HG03039 (cell line): ENCODE results near the gene CYTH4.

ENCODE experiments used
- ATAC-seq: cut with Tn5 transposase; IDR thresholded peaks from one replicate; pipeline ENCODE4 v1.9.1; 2021; ENCODE audit warnings: mild to moderate bottlenecking, moderate library complexity; ENCODE audit not compliant: unreplicated experiment

CYTH4 gene

DNA sequence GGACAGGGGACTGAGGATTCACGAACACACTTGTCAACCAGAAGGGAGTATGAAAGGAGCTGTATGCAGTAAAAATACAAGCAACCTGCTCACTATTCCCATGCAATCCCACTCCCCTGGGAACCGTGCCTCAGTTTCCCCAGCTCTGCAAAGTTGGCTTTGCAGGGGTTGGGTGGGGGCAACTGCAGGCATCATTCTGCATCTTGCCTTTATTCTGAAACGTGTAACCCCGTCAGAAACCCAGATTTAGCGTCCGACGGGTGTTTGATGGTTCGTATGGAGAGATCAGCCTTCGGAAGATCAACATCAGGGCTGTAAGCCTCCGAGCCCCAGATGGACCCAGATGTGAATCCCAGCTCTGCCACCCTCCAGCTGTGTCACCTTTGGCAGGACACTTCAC lies 3.6 kb downstream of the CYTH4 start:
- ATAC-seq, result no peak

DNA sequence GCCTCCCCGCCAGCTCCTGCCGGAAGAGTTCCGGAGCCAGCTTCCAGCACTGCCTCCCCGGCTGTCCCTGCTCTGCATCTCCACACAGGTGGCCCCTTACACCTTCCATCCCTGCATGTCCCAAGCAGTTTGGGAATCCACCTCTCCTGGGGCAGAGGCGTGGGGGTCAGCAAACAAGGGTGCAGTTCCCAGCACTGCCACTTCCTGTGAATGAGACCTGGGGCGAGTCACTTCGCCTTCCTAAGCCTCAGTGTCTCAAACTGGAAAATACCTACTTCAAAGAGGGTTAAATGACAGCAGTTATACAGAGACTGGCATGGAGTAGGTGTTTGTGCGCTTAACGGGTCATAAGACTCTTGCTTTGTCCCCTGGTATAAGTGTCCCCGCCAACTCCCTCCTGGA lies 5.2 kb downstream of the CYTH4 start:
- ATAC-seq, result no peak

GRCh38 chr22:37288521-37288920 lies 6.2 kb downstream of the CYTH4 start:
- no peak for ATAC-seq

GRCh38 chr22:37289156-37289735 lies 6.9 kb downstream of the CYTH4 start:
- no peak for ATAC-seq

DNA sequence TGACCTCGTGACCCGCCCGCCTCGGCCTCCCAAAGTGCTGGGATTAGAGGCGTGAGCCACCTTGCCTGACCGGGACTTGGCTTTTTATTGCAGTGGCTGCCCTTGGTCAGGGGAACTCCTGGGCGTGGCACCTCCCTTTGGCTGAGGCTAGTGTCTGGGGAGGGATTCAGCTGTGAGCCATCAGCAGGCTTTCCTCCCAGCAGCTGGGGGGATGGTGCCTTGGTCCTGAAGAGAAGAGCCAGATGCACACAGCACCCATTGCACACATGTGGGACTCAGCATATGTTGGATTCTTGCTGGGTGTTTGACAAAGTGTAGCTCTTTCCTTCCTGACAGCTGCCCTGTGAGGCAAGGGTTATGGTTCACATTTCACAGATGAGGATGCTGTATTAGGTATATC lies 8.4 kb downstream of the CYTH4 start:
- ATAC-seq, result no peak

- no peak for ATAC-seq
Measured at GRCh38 chr22:37291559-37292298, 9.4 kb downstream of the CYTH4 start.

- no peak for ATAC-seq
Measured at GRCh38 chr22:37292641-37293040, 10.3 kb downstream of the CYTH4 start.

DNA sequence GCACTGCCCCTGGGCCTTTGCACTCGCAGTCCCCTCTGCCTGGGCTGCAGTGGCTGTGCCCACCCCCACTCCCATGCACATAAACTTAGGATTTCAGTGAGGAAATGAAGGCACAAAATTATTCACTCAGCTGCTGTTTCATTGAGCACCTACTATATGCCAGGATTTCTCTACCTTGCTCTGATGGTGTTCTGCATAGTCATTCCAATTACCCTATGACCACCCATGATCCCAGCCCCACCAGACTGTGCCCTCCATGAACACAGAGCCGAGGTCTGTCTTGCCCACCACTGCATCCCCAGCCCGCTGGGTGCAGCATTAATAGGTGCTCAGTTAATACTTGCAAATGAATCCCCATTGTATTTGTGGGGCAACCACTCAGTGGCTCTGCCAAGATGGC lies 10.9 kb downstream of the CYTH4 start:
- no peak for ATAC-seq

DNA sequence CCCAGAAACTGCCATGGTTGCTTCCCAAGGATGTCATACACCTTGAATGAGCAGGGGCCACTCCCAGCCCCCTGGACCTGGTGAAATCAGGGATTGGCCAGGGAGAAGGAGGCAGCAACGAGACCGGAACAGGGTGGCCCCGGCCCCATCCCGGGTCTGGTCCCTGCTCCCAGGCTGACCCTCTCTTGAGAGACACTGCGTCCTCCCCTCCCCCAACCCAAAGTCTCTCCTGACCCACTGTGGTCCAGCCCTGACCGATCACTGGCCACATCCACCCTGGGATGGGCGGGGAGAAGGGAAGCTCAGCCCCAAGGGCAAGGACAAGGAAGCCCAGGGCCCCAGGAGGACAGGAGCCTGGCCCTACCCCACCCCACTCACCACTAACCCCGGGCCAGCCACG lies 12.4 kb downstream of the CYTH4 start:
- ATAC-seq, result no peak

- ATAC-seq, result no peak
Measured at GRCh38 chr22:37295213-37295886, 13.0 kb downstream of the CYTH4 start.

DNA sequence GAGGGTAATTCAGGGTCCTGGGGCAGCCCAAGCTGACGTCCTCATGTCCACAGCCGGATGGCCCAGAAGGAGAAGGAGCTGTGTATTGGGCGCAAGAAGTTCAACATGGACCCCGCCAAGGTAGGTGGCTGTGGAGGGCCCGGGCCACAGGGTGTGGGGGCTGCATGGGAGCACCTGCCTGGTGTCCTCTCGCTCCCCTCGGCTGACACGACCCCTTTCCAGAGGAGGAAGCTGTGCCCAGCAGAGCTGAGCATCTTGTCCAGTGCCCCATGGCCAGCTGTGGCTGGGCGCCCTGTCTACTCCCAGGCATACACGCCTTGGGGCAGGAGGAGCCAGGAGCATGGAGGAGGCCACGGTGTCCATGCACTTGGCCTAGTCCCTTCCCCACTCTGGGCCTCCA lies 13.6 kb downstream of the CYTH4 start:
- ATAC-seq, result no peak

DNA sequence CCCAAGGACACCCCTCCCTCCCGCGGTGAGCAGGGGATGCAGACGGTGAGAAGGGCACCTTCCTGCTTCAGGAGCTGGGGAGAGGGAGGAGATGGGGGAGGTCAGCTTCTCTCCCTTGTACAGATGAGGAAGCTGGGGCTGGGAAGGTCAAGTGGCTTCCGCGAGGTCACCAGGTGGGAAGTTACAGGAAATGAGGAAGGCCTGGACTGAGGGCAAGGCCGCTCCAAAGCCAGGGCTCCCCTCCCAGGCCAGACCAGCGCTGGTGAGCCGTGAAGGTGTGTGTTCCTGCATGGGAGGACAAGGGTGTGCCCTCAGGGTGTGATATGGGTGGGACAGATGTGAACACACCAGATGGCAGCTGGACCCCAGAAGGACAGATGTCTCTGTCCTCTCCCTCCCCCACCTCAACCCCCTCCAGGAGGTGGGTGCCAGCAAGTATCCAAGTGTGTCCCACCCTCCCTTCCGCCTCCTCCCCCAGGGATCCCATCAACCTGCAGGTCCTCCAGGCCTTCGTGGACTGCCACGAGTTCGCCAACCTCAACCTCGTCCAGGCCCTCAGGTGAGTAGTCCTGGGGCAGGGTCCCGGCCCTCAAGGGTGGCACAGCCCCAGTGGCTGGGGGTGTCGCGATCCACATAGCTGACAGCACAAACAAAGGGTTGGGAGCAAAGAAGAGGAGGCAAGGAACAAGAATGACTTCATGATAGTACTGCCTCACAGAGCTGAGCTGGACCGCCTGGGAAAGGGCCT lies 16.6 kb downstream of the CYTH4 start:
- ATAC-seq, result no peak

DNA sequence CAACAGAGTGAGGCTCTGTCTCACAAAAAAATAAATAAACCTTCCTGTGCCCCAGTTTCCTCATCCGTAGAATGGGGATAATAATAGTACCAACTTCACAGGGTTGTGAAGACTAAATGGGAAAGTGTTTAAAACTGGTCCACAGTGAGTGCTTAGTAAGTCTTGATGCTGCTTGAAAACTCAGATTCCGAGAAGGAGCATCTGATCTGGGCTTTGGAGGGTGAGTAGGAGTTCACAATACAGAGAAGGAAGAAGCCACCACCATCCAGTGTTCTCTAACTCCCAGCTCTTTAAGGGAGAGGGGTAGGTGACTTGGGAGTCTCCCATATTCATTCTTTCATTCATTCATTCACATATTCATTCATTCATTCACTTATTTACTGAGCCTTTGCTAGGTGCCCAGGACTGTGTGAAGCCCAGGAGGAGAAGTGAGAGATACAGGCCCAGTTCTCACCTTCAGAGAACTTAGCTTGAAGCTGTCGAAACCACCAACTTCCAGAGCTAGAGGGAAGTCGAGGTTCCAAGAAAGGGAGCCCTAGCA lies 17.7 kb downstream of the CYTH4 start:
- no peak for ATAC-seq

DNA sequence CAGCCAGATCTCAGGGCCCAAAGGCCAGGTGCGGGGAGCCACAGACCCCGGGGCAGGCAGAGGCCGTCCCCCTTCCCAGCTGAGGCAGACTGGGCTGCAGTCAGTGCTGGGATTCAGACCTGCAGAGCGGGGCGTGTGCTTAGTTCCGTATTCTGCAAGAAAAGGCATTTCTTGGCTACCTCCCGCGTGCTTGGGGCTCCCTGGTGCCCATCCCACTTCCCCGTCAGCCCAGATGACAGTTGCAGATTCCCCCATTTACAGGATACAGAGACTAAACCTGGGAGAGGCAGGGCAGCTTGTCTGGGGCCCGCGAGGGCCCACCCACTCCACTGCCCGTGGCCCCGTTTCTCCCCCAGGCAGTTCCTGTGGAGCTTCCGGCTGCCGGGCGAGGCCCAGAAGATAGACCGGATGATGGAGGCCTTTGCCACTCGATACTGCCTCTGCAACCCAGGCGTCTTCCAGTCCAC lies 18.3 kb downstream of the CYTH4 start:
- no peak for ATAC-seq

DNA sequence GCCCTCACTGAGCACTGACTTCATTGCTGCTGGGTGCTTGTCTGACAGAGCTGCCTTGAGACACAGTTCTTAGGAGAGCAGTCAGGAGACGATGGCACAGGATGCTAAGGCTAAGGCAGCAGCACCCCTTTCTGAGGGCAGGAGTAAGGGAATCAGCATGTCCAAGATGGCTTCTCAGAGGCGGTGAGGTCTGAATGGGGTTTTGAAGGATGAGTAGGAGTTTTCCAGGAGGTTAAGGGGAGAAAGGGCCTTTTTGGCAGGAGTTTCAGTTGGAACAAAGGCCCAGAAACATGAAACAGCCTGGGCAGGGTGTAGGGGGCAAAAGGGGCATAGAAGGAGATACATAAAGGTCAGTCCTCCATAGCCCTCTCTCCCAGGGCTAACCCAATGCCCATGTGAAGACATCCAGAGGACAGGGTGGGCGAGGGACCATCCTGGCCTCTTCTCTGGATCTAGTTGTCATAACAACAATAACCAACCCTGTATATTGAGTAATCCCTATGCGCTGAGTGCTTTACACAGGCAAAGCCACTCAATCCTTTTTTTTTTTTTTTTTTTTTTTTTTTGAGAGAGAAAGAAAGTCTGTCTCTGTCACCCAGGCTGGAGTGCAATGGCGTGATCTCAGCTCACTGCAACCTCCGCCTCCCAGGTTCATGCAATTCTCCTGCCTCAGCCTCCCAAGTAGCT lies 19.0 kb downstream of the CYTH4 start:
- no peak for ATAC-seq

DNA sequence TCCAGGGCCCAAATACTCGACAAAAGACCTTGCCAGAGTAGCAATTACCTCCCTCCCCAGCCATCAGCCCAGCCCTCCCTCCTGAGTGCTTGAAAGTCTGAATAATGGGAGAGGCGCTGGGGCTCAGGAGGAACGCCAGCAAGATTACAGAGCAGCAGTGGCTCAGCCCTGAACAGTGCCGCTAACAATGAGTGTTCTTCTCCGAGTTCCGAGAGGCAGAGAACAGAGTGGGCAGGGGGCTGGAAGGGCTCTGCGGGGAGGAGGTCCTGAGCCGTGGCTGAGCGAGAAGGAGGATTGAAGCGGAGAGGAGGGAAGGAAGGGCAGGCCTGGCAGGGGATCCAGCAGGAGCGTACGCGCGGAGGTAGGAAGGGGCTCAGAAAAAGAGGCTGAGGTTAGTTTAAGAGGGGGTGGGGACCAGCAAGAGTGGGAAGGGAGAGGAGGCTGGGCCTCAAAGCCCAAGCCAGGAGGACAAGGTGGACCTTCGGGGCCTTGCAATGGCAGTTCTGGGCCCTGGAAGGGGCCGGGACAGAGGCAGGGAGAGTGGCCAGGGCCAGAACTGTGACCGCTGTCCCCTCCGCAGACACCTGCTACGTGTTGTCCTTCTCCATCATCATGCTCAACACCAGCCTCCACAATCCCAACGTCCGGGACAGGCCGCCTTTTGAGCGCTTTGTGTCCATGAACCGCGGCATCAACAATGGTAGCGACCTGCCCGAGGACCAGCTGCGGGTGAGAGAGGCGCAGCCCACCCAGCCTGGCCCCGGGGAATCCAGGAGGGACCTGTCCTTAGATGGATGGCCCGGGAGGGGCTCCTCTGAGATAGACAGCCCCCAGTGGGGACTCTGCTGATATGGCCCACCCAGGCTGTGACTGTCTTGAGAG lies 20.6 kb downstream of the CYTH4 start:
- no peak for ATAC-seq

DNA sequence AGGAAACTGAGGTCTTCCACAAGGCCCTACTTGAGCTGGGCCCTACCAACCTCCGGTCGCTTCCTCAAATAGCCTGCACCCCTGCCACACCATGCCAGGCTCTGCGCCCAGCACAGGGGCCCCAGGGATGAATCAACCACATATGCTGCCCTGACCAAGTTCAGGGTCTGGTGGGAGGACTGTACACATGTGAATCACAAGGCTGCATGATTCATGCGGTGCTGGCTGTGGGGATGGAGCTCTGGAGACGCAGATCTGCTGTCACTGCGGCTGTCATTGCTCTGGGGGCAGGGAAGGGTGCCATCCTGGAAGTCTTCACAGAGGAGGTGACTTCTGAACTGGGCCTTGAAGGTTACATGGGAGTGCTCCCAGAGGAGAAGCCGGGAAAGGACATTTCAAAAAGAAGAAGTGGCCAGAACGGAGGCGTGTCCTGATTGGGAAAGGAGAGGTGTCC lies 21.5 kb downstream of the CYTH4 start:
- no peak for ATAC-seq

- no peak for ATAC-seq
Measured at GRCh38 chr22:37304595-37305343, 22.5 kb downstream of the CYTH4 start.

DNA sequence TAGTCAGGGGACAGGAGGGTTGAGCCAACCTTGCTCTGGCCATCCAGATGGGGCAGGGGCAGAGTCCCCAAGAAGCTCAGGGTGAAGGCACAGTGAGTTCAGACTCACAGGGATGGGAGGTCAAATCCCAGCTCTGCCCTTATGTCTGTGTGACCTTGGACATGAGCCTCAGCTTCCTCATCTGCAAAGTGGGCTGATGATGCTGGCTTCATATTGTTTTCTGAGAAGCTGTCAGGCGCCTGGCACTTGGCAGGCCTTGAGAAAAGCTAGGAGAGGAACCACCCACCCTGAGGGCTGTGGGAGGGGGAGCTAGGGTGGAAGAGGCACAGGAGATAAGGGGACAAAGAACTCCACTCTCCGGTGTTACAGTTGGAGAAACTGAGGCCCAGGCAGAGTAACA lies 23.6 kb downstream of the CYTH4 start:
- ATAC-seq, result no peak
